Measurements from ENCODE around the gene WDR54.
A peak's percentile ranks its signal among the peaks of the same experiment; 100 is the strongest.

The WDR54 gene

DNA sequence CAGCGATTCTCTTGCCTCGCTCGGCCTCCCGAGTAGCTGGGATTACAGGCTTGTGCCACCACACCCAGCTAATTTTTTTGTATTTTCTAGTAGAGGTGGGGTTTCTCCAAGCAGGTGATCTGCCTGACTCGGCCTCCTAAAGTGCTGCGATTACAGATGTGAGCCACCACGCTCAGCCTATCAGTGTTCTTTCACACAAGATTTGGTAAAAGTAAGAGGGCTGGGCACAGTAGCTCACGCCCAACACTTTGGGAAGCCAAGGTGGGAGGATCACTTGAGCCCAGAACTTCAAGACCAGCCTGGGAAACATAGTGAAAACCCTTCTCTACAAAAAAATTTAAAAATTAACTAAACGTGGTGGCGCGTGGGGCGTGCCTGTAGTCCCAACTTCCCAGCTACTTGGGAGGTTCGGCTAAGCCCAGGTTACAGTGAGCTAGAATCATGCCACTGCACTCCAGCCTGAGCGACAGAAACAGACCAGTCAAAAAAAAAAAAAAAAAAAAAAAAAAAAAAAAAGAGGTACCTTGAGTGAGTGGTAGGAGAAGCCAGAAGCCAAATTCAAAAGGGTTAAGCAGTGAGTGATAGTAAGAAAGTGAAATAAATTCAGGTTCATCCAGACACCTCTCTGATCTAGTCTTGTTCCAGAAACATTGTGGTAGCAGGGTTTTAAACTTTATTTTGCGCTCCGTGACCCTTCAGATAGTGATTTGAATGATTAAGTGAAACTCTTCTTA lies 50.0 kb downstream of the WDR54 start:
- H3K9ac ChIP-seq (ENCODE audit: insufficient read length): peak overlapping the region; percentile 95
- H3K4me3 ChIP-seq: peak overlapping the region; percentile 98
- TF ChIP-seq FOXP2 (optimal IDR thresholded peaks at IDR 0.05; ENCODE audit: control extremely low read depth, extremely low read length, insufficient read depth) (no peak), EZH2 (IDR thresholded peaks at IDR 0.05) (no peak), POLR2AphosphoS5 (IDR thresholded peaks at IDR 0.05; ENCODE audit: borderline replicate concordance, low read depth, low read length) (no peak)
- H3K9me3 ChIP-seq (ENCODE audit: low read depth, low read length): no peaks in the 10 kb centered on the region
- DNase-seq (ENCODE audit: low read depth, low spot score): no peak
- peaks cover 15% of the 10 kb centered on the region; the same call in 1 of the 2 replicates for H3K36me3 ChIP-seq (ENCODE audit: insufficient read depth, low read length)
- peak overlapping the region; percentile 92 for H3K27ac ChIP-seq

DNA sequence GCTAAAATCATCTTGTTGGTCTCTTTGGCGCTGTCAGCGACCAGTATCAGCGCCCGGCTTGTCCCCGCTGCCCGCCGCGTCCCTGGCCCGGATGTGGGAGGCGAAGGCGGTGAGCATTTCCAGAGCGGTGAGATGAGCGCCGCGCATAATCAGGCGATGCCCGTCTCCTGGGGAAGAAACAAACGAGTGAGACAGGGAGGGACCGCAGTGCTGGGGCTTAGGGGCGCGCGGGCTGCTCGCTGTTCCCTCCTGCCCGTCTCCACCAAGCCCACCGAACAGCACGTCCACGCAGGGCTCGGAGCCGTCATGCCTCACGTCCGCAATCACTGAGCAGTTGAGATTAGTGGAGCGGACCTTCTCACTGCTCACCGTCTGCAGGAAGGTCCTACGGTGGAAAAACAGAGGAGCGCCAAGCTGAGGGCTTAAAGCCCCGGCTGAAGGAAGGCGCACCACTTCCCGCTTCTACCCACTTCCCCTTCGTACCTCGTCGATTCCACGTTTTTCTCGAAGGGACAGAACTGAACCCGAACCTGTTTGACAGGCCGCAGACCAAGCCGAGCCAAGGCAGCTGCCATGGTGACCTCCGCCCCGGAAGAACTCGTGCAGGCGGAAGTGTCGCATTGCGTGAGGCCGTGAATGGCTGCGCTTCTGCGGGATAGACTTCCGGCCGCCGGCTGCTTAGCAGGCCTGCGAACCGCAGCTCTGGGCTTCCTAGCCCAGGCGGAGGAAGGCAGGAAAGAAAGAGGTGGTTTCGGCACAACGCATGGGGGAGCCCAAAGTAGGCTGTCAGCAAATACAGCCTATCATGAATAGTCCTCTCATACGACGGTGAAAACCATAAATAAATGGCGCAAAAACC lies 50.8 kb downstream of the WDR54 start, which contains the start of gene MRPL53:
TSS of gene MRPL53 (minus strand) at position 595 of the 859 bp plus-strand sequence. CDS start at position 575, 20 bp downstream.
- H3K36me3 ChIP-seq (ENCODE audit: insufficient read depth, low read length): peaks cover 15% of the 10 kb centered on the region; the same call in 1 of the 2 replicates
- H3K4me3 ChIP-seq: peak within 1 kb of the TSS; percentile 98
- DNase-seq (ENCODE audit: low read depth, low spot score): peak; percentile 74
- H3K9me3 ChIP-seq (ENCODE audit: low read depth, low read length): no peaks in the 10 kb centered on the region
- H3K27ac ChIP-seq: peak within 1 kb of the TSS; percentile 92
- TF ChIP-seq FOXP2 (optimal IDR thresholded peaks at IDR 0.05; ENCODE audit: control extremely low read depth, extremely low read length, insufficient read depth) (peak; percentile 75), POLR2AphosphoS5 (IDR thresholded peaks at IDR 0.05; ENCODE audit: borderline replicate concordance, low read depth, low read length) (peak; percentile 99), EZH2 (IDR thresholded peaks at IDR 0.05) (no peak)
- peak within 1 kb of the TSS; percentile 95 for H3K9ac ChIP-seq (ENCODE audit: insufficient read length)

DNA sequence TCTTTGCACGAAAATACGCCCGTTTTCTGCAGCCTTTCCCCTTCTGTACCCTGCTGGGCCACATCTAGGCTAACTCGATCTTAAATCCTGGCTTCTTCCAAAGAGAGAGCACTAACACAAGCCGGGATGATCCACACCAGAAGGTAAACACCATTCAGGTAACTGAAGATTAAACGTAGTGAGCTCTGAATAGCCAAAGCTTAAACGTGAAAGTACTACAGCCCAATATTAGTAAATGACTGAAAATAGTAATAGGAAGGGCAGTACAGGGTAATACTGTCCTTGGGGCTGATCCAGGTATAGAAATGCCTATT lies 51.4 kb downstream of the WDR54 start:
- DNase-seq (ENCODE audit: low read depth, low spot score): peak; percentile 18
- no peak for TF ChIP-seq FOXP2 (optimal IDR thresholded peaks at IDR 0.05; ENCODE audit: control extremely low read depth, extremely low read length, insufficient read depth)
- no peak for TF ChIP-seq EZH2 (IDR thresholded peaks at IDR 0.05)
- TF ChIP-seq POLR2AphosphoS5 (IDR thresholded peaks at IDR 0.05; ENCODE audit: borderline replicate concordance, low read depth, low read length): no peak
- Histone ChIP-seq H3K9me3 (ENCODE audit: low read depth, low read length) (no peaks in the 10 kb centered on the region), H3K27ac (peak overlapping the region; percentile 92), H3K9ac (ENCODE audit: insufficient read length) (peak overlapping the region; percentile 95), H3K4me3 (peak overlapping the region; percentile 98), H3K36me3 (ENCODE audit: insufficient read depth, low read length) (peaks cover 18% of the 10 kb centered on the region; the same call in 1 of the 2 replicates)

DNA sequence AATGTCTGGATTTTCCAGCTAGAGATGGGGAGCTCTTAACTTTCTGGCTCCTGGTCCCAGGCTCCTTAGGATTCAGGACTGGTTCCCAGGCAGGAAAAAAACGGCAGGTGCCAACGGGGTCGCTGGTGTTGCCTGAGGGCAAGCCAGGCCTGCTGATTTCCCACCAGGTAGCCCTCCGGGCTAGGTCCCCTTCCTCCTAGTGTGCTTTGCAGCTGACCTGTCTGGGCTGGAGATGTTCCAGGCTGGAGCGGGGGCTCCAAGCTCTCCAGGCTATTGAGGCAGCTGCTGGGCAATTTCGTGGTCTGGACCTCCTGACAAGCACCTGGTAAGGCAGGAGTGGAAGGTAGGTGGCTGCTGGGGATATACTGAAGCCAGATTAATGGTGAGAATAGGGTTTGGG lies 53.0 kb downstream of the WDR54 start:
- DNase-seq (ENCODE audit: low read depth, low spot score): no peak
- H3K9me3 ChIP-seq (ENCODE audit: low read depth, low read length): no peaks in the 10 kb centered on the region
- TF ChIP-seq EZH2 (IDR thresholded peaks at IDR 0.05): no peak
- TF ChIP-seq FOXP2 (optimal IDR thresholded peaks at IDR 0.05; ENCODE audit: control extremely low read depth, extremely low read length, insufficient read depth): no peak
- TF ChIP-seq POLR2AphosphoS5 (IDR thresholded peaks at IDR 0.05; ENCODE audit: borderline replicate concordance, low read depth, low read length): no peak
- H3K9ac ChIP-seq (ENCODE audit: insufficient read length): no peak overlapping the region
- no peak overlapping the region for H3K27ac ChIP-seq
- H3K36me3 ChIP-seq (ENCODE audit: insufficient read depth, low read length): peaks cover 18% of the 10 kb centered on the region; the same call in 1 of the 2 replicates
- no peak overlapping the region for H3K4me3 ChIP-seq

DNA sequence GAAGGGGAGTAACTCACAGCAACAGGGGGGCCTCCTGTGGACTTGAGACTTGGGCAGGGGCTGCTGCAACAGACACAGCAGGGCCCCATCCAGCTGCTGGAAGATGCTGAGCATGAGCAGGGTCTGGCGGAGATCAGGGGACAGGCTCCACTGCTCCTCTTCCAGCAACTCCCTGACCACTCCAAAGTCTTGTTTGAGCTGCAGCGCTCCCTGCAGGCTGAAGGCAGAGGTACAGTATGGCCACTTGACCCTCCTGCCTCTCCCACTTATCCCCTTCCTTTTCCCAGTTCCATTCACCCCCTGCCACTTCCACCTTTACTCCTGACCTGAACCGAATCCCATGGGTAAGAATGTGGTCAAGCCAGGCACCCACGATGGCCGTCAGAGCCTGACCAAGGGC lies 53.4 kb downstream of the WDR54 start:
- no peak for DNase-seq (ENCODE audit: low read depth, low spot score)
- peaks cover 18% of the 10 kb centered on the region; the same call in 1 of the 2 replicates for H3K36me3 ChIP-seq (ENCODE audit: insufficient read depth, low read length)
- no peaks in the 10 kb centered on the region for H3K9me3 ChIP-seq (ENCODE audit: low read depth, low read length)
- no peak overlapping the region for H3K27ac ChIP-seq
- no peak for TF ChIP-seq POLR2AphosphoS5 (IDR thresholded peaks at IDR 0.05; ENCODE audit: borderline replicate concordance, low read depth, low read length)
- no peak for TF ChIP-seq FOXP2 (optimal IDR thresholded peaks at IDR 0.05; ENCODE audit: control extremely low read depth, extremely low read length, insufficient read depth)
- no peak for TF ChIP-seq EZH2 (IDR thresholded peaks at IDR 0.05)
- no peak overlapping the region for H3K9ac ChIP-seq (ENCODE audit: insufficient read length)
- no peak overlapping the region for H3K4me3 ChIP-seq

Data from SK-N-MC (cell line).